ENCODE measurements around the gene TTLL12. TPM values are rescaled to one million over a fixed set of nuclear protein-coding genes. Genes with fewer than 3 reads are reported as not detected.
"Not testable (repeated sequence)": the region's sequence is repeated elsewhere in the genome, so short reads cannot be mapped to it uniquely, and the experiment has no call there.

TTLL12 gene
- total RNA-seq, 2 donors from 2014 or later: 53.5 to 84.8 TPM

DNA sequence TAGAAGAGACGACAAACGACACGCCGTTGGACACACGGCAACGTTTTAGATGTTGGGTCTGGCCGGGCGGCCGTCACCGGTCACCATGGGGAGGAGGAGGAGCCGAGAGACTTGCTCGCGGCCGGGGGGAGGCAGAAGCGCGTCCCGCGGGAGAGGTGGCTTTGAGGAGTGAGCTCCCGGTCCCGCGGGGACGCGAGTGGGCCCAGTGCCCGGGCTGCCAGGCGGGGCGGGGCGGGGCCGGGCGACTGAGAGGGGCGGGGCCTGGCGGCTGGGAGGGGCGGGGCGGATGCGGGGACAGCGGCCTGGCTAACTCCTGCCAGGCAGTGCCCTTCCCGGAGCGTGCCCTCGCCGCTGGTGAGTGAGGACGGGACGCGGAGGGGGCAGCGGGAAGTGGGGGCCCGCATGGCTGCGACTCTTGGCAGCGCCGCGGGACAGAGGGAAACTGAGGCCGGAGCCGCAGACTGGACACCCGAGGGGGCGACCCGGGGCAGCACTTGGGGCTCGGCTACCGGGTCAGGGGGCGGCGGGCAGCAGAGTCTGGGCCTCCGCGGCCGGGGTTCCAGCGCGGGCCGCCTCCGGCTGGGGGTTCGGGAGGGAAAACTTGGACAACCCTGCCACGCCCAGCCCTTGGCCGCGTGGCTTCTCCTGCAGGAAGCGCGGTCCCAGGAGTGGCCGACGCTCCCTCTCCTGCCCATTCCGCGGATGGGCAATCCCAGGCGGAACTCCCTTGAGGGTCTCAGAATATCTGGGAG is 35.5 kb downstream of the TTLL12 start, which contains the start of gene TSPO:
TSPO (plus strand) TSS at position 309 of the 752 bp plus-strand sequence. CDS start 7,680 bp downstream, outside the sequence.
- H3K4me3 Mint-ChIP-seq: peak within 1 kb of the TSS; percentile 97
- peak within 1 kb of the TSS; percentile 97 for H3K27ac Mint-ChIP-seq
- peak; percentile 80 for ATAC-seq (replicated peaks)
- H3K27me3 Mint-ChIP-seq: no peaks in the 10 kb centered on the region
- H3K9me3 Mint-ChIP-seq: no peaks in the 10 kb centered on the region
- H3K4me1 Mint-ChIP-seq: peaks cover 10% of the 10 kb centered on the region
- no peaks in the 10 kb centered on the region for H3K36me3 Mint-ChIP-seq (ENCODE audit: low read depth)

DNA sequence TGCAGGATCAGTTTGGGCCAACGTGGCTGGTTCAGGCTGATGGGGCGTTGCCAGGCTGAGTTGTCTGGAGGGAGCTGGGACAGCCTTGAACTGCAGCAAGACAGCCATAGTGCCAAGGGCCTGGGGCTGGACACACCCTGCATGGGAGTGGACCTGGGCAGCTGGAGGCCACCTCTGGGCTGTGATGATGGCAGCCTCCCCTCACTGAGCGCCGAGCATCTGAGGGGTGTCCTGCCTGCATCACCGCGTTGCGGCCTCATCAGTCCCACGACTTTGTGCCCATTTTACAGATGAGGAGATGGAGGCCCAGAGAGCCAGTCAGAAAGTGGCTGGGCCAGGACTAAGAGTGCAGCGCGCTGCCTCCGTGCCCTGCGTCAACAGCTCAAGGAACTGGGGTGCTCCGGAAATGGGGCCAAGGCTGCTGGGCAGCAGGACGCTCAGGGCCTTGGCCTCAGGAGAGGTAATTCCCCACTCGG is 36.2 kb downstream of the TTLL12 start:
- Mint-ChIP-seq H3K4me3 (peak overlapping the region; percentile 97), H3K9me3 (no peaks in the 10 kb centered on the region), H3K36me3 (ENCODE audit: low read depth) (no peaks in the 10 kb centered on the region), H3K4me1 (peaks cover 10% of the 10 kb centered on the region), H3K27me3 (no peaks in the 10 kb centered on the region), H3K27ac (peak overlapping the region; percentile 97)
- peak; percentile 3 for ATAC-seq (replicated peaks)

DNA sequence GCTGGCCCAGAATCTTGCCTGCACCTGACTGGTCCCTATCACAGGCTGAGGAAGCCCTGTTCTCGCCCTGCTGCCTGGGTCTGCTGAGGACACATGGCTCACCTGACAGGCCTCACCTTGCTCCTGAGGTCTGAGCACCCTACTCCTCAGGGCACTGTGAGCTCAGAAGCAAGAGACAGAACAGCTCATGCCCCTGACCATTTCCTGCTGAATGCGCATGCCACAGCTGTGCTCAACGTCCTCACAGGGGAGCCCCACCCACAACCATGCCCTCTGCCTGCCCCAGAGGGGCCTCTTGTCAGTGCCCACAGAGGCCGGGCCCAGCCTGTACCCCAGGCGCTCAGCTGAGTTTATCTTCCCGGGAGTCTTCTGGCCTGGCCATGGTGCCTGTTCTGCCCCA is 38.4 kb downstream of the TTLL12 start:
- Mint-ChIP-seq H3K27me3 (no peaks in the 10 kb centered on the region), H3K27ac (no peak overlapping the region)

GRCh38 chr22:43147821-43148220 is 39.1 kb downstream of the TTLL12 start:
- ATAC-seq (replicated peaks): no peak
- H3K4me3 Mint-ChIP-seq: no peak overlapping the region
- H3K27ac Mint-ChIP-seq: no peak overlapping the region

More for the DNA sequence above, 38.4 kb downstream of the TTLL12 start:
- Mint-ChIP-seq H3K4me1 (peaks cover 10% of the 10 kb centered on the region), H3K36me3 (ENCODE audit: low read depth) (no peaks in the 10 kb centered on the region), H3K9me3 (no peaks in the 10 kb centered on the region), H3K4me3 (no peak overlapping the region)
- no peak for ATAC-seq (replicated peaks)

DNA sequence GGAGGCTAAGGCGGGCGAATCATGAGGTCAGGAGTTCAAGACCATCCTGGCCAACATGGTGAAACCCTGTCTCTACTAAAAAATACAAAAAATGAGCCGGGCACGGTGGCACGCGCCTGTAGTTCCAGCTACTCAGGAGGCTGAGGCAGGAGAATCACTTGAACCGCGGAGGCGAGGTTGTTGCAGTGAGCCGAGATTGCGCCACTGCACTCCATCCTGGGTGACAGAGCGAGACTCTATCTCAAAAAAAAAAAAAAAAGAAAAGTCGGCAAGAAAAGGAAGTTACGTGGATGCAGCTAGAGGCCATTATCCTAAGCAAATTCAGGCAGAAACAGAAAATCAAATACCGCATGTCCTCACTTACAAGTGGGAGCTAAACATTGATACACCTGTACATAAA is 40.6 kb downstream of the TTLL12 start:
- H3K4me3 Mint-ChIP-seq; H3K27ac Mint-ChIP-seq; ATAC-seq (replicated peaks); H3K9me3 Mint-ChIP-seq; H3K27me3 Mint-ChIP-seq; H3K36me3 Mint-ChIP-seq (ENCODE audit: low read depth); H3K4me1 Mint-ChIP-seq: not testable (repeated sequence)

More at GRCh38 chr22:43147821-43148220, 39.1 kb downstream of the TTLL12 start:
- Mint-ChIP-seq H3K4me1 (peaks cover 5% of the 10 kb centered on the region), H3K27me3 (no peaks in the 10 kb centered on the region), H3K9me3 (no peaks in the 10 kb centered on the region), H3K36me3 (ENCODE audit: low read depth) (no peaks in the 10 kb centered on the region)

- H3K27me3 Mint-ChIP-seq; H3K4me3 Mint-ChIP-seq; H3K4me1 Mint-ChIP-seq; H3K9me3 Mint-ChIP-seq; H3K27ac Mint-ChIP-seq; H3K36me3 Mint-ChIP-seq (ENCODE audit: low read depth); ATAC-seq (replicated peaks): not testable (repeated sequence)
Measured at GRCh38 chr22:43145371-43145770, 41.6 kb downstream of the TTLL12 start.

DNA sequence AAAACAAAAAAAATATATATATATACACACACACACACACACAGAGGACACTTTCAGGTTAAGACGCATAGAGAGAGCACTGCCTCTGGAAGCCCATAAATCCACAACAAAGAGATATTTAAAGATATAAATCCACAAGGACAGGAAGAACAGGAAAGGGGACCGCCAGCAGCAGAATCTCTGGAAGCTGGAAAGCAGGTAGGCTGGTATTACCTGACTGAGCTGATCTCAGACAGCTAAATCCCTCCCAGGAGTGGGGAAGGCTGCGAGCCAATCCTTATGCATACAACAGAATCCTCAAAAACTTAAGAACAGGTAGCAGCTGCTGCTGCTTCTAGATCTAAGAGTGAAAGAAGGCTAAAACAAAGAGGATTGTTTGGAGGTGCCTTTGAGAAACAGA is 42.0 kb downstream of the TTLL12 start:
- Mint-ChIP-seq H3K4me3 (no peak overlapping the region), H3K9me3 (no peaks in the 10 kb centered on the region), H3K36me3 (ENCODE audit: low read depth) (peaks cover 14% of the 10 kb centered on the region), H3K27ac (no peak overlapping the region), H3K4me1 (no peaks in the 10 kb centered on the region), H3K27me3 (no peaks in the 10 kb centered on the region)
- ATAC-seq (replicated peaks): no peak

GRCh38 chr22:43142880-43143562 is 43.9 kb downstream of the TTLL12 start, which contains the start of gene MCAT:
Gene MCAT (minus strand): TSS chr22:43143398. CDS start chr22:43143348, 50 bp downstream.
- no peaks in the 10 kb centered on the region for H3K4me1 Mint-ChIP-seq
- H3K27ac Mint-ChIP-seq: peak within 1 kb of the TSS; percentile 92
- H3K4me3 Mint-ChIP-seq: peak within 1 kb of the TSS; percentile 83
- no peaks in the 10 kb centered on the region for H3K9me3 Mint-ChIP-seq
- peaks cover 32% of the 10 kb centered on the region for H3K36me3 Mint-ChIP-seq (ENCODE audit: low read depth)
- H3K27me3 Mint-ChIP-seq: no peaks in the 10 kb centered on the region
- ATAC-seq (replicated peaks): peak; percentile 96

DNA sequence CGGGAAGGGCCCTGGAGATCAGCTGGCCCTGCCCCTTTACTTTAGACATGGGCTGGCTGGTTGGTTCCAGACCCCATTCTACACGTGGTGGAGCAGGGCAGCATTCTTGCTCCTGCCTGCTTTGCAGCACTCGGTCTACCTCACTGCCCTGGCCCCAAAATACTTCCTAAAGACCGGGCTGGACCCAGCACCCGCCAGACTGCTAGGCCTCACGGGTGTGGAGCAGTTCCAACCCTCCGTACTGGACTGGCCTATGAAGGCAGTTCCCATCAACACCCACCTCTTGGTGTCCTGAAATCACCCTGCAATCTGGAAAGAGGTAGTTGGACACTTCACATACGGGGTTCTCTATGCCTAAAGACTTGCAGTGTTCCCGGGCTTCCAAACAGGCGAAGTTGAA is 50.1 kb downstream of the TTLL12 start:
- Mint-ChIP-seq H3K9me3 (no peaks in the 10 kb centered on the region), H3K27me3 (no peaks in the 10 kb centered on the region), H3K4me3 (no peak overlapping the region), H3K36me3 (ENCODE audit: low read depth) (peaks cover 86% of the 10 kb centered on the region), H3K4me1 (no peaks in the 10 kb centered on the region), H3K27ac (no peak overlapping the region)
- no peak for ATAC-seq (replicated peaks)

DNA sequence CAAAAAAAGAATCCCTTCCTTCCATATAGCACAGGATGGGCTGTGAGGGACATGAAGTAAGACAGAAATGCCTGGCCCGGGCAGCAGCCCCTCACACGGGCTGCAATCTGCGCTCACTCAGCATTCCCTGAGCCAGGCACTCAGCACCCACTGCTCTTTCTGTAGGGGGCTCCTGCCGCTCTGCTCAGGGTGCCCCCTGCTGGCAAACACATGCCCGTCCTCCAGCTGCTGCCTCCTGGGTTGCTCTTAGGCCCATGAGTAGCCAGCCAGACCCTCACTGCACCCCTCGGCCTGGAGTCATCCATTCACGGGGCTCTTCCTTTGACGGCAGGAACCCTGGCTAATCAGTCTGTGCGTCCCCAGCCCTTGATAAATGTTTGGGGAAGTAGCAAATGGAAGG is 50.7 kb downstream of the TTLL12 start:
- no peak overlapping the region for H3K4me3 Mint-ChIP-seq
- H3K9me3 Mint-ChIP-seq: no peaks in the 10 kb centered on the region
- no peak overlapping the region for H3K27ac Mint-ChIP-seq
- no peaks in the 10 kb centered on the region for H3K27me3 Mint-ChIP-seq
- H3K4me1 Mint-ChIP-seq: no peaks in the 10 kb centered on the region
- peaks cover 91% of the 10 kb centered on the region for H3K36me3 Mint-ChIP-seq (ENCODE audit: low read depth)
- peak; percentile 56 for ATAC-seq (replicated peaks)

DNA sequence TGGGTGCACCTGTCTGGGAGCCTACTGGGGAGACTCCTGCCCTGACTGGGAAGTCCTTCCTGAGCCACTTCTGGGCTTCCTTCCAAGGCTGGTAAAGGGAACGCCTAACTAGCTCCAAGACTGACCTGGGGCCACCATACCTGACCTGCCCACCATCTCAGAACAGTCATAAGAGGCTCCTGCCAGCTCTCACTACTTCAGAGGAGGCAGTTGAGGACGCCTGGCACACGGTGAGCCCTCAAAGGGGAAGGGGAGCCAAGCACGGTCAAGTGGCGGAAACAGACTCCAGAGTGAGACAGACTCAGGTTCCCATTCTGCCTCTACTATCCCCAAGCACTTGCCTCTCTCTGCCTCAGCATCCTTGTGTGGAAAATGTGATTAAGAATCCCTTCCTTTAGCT is 51.4 kb downstream of the TTLL12 start:
- Mint-ChIP-seq H3K27ac (no peak overlapping the region), H3K36me3 (ENCODE audit: low read depth) (peaks cover 84% of the 10 kb centered on the region), H3K27me3 (no peaks in the 10 kb centered on the region), H3K9me3 (no peaks in the 10 kb centered on the region), H3K4me3 (no peak overlapping the region), H3K4me1 (no peaks in the 10 kb centered on the region)
- no peak for ATAC-seq (replicated peaks)

- Mint-ChIP-seq H3K4me1 (no peaks in the 10 kb centered on the region), H3K4me3 (no peak overlapping the region), H3K27me3 (no peaks in the 10 kb centered on the region), H3K36me3 (ENCODE audit: low read depth) (peaks cover 74% of the 10 kb centered on the region), H3K9me3 (no peaks in the 10 kb centered on the region), H3K27ac (no peak overlapping the region)
- no peak for ATAC-seq (replicated peaks)
Measured at GRCh38 chr22:43134553-43134952, 52.4 kb downstream of the TTLL12 start.

DNA sequence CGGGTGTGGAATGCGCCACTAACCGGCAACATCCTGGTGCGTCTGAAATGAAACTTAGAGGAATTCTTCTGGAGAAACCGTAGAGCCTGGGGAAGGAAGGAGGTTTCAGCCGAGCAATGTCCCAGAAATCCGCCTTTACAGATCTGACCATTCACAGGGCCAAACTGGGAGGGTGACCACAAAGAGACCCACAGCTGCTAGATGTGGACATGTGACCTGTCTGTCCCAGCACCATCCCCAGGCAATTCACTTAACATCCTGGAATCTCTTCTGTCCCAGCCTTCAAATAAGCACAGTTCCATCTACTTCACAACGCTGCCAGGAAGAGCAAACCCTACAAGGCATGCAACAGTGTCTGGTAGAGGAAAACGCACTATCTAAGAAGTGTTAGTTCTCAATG is 53.5 kb downstream of the TTLL12 start:
- H3K9me3 Mint-ChIP-seq: no peaks in the 10 kb centered on the region

DNA sequence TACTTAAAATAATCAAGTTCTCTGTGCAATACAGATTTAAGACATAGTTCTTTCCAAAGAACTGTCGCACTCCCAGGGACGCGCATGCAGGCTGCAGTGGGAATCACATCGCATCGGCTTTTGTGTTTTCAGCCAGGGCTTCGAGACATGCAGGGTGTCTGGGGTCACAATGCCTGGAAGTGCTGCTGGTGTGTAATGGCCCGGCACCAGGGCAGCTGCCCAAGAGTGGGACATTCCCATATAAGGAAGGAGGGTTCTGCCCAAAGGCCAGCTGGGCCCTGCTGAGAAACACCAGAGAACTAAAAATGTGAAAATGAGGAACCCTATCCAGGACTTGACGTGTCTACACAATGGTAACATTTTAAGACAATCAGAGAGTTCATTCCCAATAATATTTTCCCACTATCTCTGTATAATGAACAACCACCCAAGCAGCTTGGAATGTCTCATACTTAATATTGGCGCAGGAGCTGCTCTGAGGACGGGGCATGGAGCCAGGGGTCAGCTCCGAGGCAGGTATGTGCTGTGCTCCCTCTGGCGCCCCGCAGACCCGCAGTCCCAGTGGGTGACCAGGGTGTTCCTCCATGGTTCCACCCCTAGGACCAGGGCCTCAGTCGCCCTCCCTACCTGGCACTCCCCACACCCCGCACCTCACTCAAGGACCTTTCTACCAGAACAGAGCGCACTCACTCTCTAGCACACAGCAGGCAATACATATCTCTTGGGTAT is 55.0 kb downstream of the TTLL12 start:
- ATAC-seq (replicated peaks): no peak
- Mint-ChIP-seq H3K27ac (no peak overlapping the region), H3K4me1 (no peaks in the 10 kb centered on the region), H3K4me3 (no peak overlapping the region), H3K27me3 (no peaks in the 10 kb centered on the region), H3K9me3 (no peaks in the 10 kb centered on the region), H3K36me3 (ENCODE audit: low read depth) (peaks cover 50% of the 10 kb centered on the region)

More for the DNA sequence above, 53.5 kb downstream of the TTLL12 start:
- Mint-ChIP-seq H3K4me3 (no peak overlapping the region), H3K27ac (no peak overlapping the region), H3K4me1 (no peaks in the 10 kb centered on the region), H3K27me3 (no peaks in the 10 kb centered on the region), H3K36me3 (ENCODE audit: low read depth) (peaks cover 63% of the 10 kb centered on the region)
- no peak for ATAC-seq (replicated peaks)
